Caco-2 (cell line): ENCODE measurements around the gene GALNT15. TPM values are rescaled to one million over a fixed set of nuclear protein-coding genes. Genes with fewer than 3 reads are reported as not detected.

Experiments
- BruUV-seq: library from RNA; stranded (reverse); fragments of 400-500 nt; replicated peaks from 2 replicates; lab custom pipeline; 2021; lab: Mats Ljungman, UMichigan
- CTCF ChIA-PET: fragments of 300-600 bp; sonication (Branson Sonifier 250); formaldehyde crosslinking; loops from one replicate; lab custom pipeline; 2022; ENCODE audit warnings: antibody characterized with exemption; lab: Charles Lee
- POLR2A ChIA-PET: fragments of 300-600 bp; sonication (Branson Sonifier 250); formaldehyde crosslinking; loops from one replicate; lab custom pipeline; 2022; ENCODE audit warnings: antibody characterized with exemption; lab: Charles Lee
- DNase-seq, 2 experiments: peaks; one replicate each; pipeline versions ENCODE4 v3.0.0 to v3.0.0-alpha.2; 2020 to 2022
- H3K27me3 ChIP-seq: replicated peaks from 2 replicates; pipeline ENCODE4 v1.6.0; 2011; ENCODE audit warnings: low read length; ENCODE audit not compliant: control insufficient read depth, insufficient read depth
- H3K36me3 ChIP-seq: 2 replicates; pipeline ENCODE4 v1.5.1; 2011; ENCODE audit warnings: low read length; ENCODE audit not compliant: control insufficient read depth, insufficient read depth
- H3K4me1 ChIP-seq: fragments of 250-450 bp; sonication (Bioruptor Pico); 2 replicates; pipeline ENCODE4 v1.5.1; 2020; ENCODE audit warnings: mild to moderate bottlenecking
- H3K4me3 ChIP-seq: 2 replicates; pipeline ENCODE4 v1.5.1; 2011; ENCODE audit warnings: low read depth, mild to moderate bottlenecking, control low read depth, low read length
- H3K9me3 ChIP-seq: fragments of 250-450 bp; sonication (Bioruptor Pico); 2 replicates; pipeline ENCODE4 v1.5.1; 2020; ENCODE audit warnings: mild to moderate bottlenecking, moderate library complexity
- H3K27ac Mint-ChIP-seq: one replicate; pipeline ENCODE4 v1.8.0; 2022; ENCODE audit warnings: mixed read lengths; ENCODE audit not compliant: unreplicated experiment
- H3K27me3 Mint-ChIP-seq: one replicate; pipeline ENCODE4 v1.8.0; 2022; ENCODE audit warnings: mixed read lengths; ENCODE audit not compliant: insufficient read depth, unreplicated experiment
- H3K36me3 Mint-ChIP-seq: one replicate; pipeline ENCODE4 v1.8.0; 2022; ENCODE audit warnings: mild to moderate bottlenecking, mixed read lengths; ENCODE audit not compliant: insufficient read depth, unreplicated experiment
- H3K4me1 Mint-ChIP-seq: one replicate; pipeline ENCODE4 v1.8.0; 2022; ENCODE audit warnings: low read depth, mixed read lengths; ENCODE audit not compliant: unreplicated experiment
- H3K4me3 Mint-ChIP-seq: one replicate; pipeline ENCODE4 v1.8.0; 2022; ENCODE audit warnings: mild to moderate bottlenecking, moderate library complexity, mixed read lengths; ENCODE audit not compliant: unreplicated experiment
- H3K9me3 Mint-ChIP-seq: one replicate; pipeline ENCODE4 v1.8.0; 2022; ENCODE audit warnings: mixed read lengths; ENCODE audit not compliant: unreplicated experiment
- CTCF ChIP-seq, 2 experiments: fragments of 200-600 bp in 1 of 2; IDR thresholded peaks; 1 replicate in 1 of 2; 2 replicates in 1 of 2; pipeline versions ENCODE4 v1.5.1 to v1.8.0; 2011 to 2022; ENCODE audit warnings: antibody characterized with exemption in 1 of 2, control low read depth in 1 of 2, inconsistent platforms in 1 of 2, low read depth in 1 of 2, low read length in 1 of 2, mild to moderate bottlenecking in 1 of 2, moderate library complexity in 1 of 2; ENCODE audit not compliant: insufficient read depth in 1 of 2, severe bottlenecking in 1 of 2, unreplicated experiment in 1 of 2
- intact Hi-C: fragments of 100-400 bp; cut with micrococcal nuclease; formaldehyde crosslinking; loops from one replicate; pipeline ENCODE4 v1.10.0; 2022; ENCODE audit not compliant: unreplicated experiment
- total RNA-seq: library from RNA; stranded (reverse); gene quantifications from 2 replicates; pipeline ENCODE4 v1.2.3, GENCODE V29; 2022

The GALNT15 gene
- total RNA-seq, 1 experiment from 2014 or later = not detected

GRCh38 chr3:16182612-16183011 is 8.1 kb downstream of the GALNT15 start:
- H3K36me3 ChIP-seq = no peaks in the 10 kb centered on the region
- ChIA-PET CTCF (no interaction called here), POLR2A (no interaction called here)
- Mint-ChIP-seq H3K27ac (no peak overlapping the region), H3K27me3 (peaks cover 4% of the 10 kb centered on the region), H3K9me3 (no peaks in the 10 kb centered on the region), H3K36me3 (no peaks in the 10 kb centered on the region), H3K4me1 (no peaks in the 10 kb centered on the region), H3K4me3 (no peak overlapping the region)
- BruUV-seq = no TSS peak
- DNase-seq = no peak
- H3K27me3 ChIP-seq = no peaks in the 10 kb centered on the region
- no peak overlapping the region for H3K4me3 ChIP-seq
- TF ChIP-seq CTCF (IDR thresholded peaks at IDR 0.05; ENCODE audit: insufficient read depth in 1 of 2, low read depth in 1 of 2, low read length in 1 of 2, severe bottlenecking in 1 of 2, unreplicated experiment in 1 of 2) = no peak
- intact Hi-C loops = loop anchor here (10.0 kb wide), 1 partner anchor 372 kb away; no protein-coding TSS in a partner anchor
- no peaks in the 10 kb centered on the region for H3K4me1 ChIP-seq
- no peaks in the 10 kb centered on the region for H3K9me3 ChIP-seq

DNA sequence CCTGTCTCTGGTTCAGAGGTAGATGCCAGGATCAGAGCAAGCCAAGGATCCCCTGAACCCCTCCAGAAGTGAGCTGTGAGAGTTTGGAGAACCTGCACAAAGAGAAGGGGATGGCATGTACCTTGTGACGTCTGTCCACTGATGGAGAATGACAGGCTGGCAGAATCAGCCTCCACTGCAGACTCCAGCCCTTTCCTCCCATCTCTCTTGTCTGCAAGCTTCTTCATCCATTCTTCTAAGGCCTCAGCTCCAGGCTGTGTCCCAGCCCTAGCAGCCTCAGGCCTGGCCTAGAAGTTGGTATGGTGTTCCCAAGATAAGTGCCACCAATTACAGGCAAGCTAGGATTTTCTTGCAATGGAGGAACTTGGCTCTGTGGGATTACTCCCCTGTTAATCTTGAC is 8.6 kb downstream of the GALNT15 start:
- no TSS peak for BruUV-seq
- ChIA-PET POLR2A (no interaction called here), CTCF (no interaction called here)
- no peak for TF ChIP-seq CTCF (IDR thresholded peaks at IDR 0.05; ENCODE audit: insufficient read depth in 1 of 2, low read depth in 1 of 2, low read length in 1 of 2, severe bottlenecking in 1 of 2, unreplicated experiment in 1 of 2)
- Mint-ChIP-seq H3K36me3 (no peaks in the 10 kb centered on the region), H3K4me1 (no peaks in the 10 kb centered on the region), H3K27me3 (peaks cover 8% of the 10 kb centered on the region), H3K4me3 (no peak overlapping the region), H3K9me3 (no peaks in the 10 kb centered on the region), H3K27ac (no peak overlapping the region)
- no peaks in the 10 kb centered on the region for H3K27me3 ChIP-seq
- intact Hi-C loops = loop anchor here (10.0 kb wide), 1 partner anchor 372 kb away; no protein-coding TSS in a partner anchor
- H3K9me3 ChIP-seq = no peaks in the 10 kb centered on the region
- H3K4me1 ChIP-seq = no peaks in the 10 kb centered on the region
- H3K4me3 ChIP-seq = no peak overlapping the region
- no peaks in the 10 kb centered on the region for H3K36me3 ChIP-seq
- DNase-seq = no peak

GRCh38 chr3:16183601-16184270 is 9.3 kb downstream of the GALNT15 start:
- intact Hi-C loops = loop anchor here (10.0 kb wide), 1 partner anchor 371 kb away; no protein-coding TSS in a partner anchor
- BruUV-seq = no TSS peak
- Histone ChIP-seq H3K9me3 (no peaks in the 10 kb centered on the region), H3K4me3 (no peak overlapping the region), H3K27me3 (no peaks in the 10 kb centered on the region), H3K4me1 (no peaks in the 10 kb centered on the region), H3K36me3 (no peaks in the 10 kb centered on the region)
- Mint-ChIP-seq H3K36me3 (no peaks in the 10 kb centered on the region), H3K27me3 (peaks cover 8% of the 10 kb centered on the region), H3K9me3 (no peaks in the 10 kb centered on the region), H3K27ac (no peak overlapping the region), H3K4me3 (no peak overlapping the region), H3K4me1 (no peaks in the 10 kb centered on the region)
- POLR2A ChIA-PET = no interaction called here
- CTCF ChIA-PET = no interaction called here
- DNase-seq = no peak
- TF ChIP-seq CTCF (IDR thresholded peaks at IDR 0.05; ENCODE audit: insufficient read depth in 1 of 2, low read depth in 1 of 2, low read length in 1 of 2, severe bottlenecking in 1 of 2, unreplicated experiment in 1 of 2) = no peak
